LNCaP clone FGC (cell line): ENCODE data around the gene RASGRP2.

Source experiments
- DNase-seq: peaks from one replicate; pipeline ENCODE4 v3.0.0-alpha.2; 2011; ENCODE audit warnings: low read depth
- H3K4me3 ChIP-seq: 2 replicates; pipeline ENCODE4 v1.5.1; 2011; ENCODE audit warnings: mild to moderate bottlenecking, low read depth, low read length, control low read depth
- TF ChIP-seq, protein P1 (sequence below): IDR thresholded peaks from 2 replicates; pipeline ENCODE4 v1.5.1; 2012; ENCODE audit warnings: mild to moderate bottlenecking; ENCODE audit not compliant: control insufficient read depth, insufficient read depth; ENCODE audit errors: extremely low read depth

Gene RASGRP2

DNA sequence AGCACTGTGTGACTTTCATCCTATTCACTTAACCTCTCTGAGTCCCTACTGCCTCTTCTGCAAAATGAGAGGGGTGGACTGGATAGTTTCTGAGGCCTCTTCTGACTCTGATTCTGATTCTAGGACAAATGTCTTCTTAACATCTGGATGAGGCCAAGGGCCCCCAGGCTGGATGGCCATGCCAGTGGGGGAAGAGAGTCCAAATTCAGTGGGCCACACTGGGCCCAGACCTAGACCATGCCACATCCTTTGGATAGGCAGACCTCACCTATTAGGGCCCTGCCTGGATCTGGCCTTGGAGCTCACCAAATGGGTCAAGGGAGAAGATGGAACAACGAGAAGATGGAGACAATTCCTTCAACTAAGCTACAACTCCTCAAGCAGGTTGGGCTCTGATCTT lies 45.5 kb downstream of the RASGRP2 start:
- TF ChIP-seq, protein P1, sequence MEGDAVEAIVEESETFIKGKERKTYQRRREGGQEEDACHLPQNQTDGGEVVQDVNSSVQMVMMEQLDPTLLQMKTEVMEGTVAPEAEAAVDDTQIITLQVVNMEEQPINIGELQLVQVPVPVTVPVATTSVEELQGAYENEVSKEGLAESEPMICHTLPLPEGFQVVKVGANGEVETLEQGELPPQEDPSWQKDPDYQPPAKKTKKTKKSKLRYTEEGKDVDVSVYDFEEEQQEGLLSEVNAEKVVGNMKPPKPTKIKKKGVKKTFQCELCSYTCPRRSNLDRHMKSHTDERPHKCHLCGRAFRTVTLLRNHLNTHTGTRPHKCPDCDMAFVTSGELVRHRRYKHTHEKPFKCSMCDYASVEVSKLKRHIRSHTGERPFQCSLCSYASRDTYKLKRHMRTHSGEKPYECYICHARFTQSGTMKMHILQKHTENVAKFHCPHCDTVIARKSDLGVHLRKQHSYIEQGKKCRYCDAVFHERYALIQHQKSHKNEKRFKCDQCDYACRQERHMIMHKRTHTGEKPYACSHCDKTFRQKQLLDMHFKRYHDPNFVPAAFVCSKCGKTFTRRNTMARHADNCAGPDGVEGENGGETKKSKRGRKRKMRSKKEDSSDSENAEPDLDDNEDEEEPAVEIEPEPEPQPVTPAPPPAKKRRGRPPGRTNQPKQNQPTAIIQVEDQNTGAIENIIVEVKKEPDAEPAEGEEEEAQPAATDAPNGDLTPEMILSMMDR = no peak
- no peak for DNase-seq
- no peak overlapping the region for H3K4me3 ChIP-seq

DNA sequence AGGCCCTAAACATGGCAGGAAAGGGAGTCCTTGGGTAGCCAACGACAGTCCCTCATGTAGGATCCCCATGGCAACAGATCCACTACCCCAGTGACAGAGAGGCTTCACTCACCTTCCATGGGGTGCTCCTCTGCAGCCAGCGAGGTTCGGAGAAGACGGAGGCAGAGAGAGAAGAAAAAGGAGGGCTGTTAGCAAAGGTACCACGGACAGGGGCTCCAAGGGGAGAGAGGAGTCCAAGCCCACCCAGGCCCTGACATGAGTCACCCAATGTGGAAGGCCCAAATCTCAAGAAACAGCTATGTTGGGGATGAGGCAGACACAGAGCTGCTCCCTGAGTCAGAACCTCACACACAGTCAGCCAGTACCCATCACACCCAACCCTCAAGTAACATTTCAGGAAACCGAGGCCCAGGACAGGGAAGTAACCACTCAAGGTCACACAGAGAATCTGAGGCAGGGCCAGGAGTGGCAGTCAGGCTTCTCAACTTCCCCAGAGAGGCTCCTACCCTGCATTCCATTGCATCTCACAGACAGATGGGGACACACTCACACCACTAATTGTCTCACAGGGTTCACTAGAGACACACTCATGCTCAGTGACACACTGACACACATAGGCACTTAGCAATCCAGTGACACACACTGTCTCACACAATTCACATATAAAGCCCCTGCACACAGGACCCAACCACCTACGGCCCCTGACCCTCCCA lies 46.1 kb downstream of the RASGRP2 start:
- no peak for DNase-seq
- no peak overlapping the region for H3K4me3 ChIP-seq
- TF ChIP-seq, protein P1 = no peak

DNA sequence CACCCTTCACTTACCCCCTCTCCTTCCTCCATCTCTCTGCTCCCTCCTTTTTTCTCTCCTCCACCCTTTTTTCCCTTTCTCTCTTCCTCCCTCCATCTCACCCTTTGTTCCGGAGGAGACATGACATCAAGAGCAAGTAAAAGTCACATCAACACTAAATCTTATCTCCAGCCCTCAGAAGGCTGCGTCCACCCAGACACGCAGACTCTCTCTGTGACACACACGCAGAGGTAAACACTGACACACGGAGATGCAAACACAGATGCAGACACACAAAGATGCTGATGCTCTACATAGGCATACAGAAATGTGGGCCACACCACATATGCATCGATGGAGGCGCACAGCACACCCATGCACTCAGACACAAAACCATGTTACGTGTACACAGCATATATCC lies 47.9 kb downstream of the RASGRP2 start:
- no peak for DNase-seq
- TF ChIP-seq, protein P1 = no peak

DNA sequence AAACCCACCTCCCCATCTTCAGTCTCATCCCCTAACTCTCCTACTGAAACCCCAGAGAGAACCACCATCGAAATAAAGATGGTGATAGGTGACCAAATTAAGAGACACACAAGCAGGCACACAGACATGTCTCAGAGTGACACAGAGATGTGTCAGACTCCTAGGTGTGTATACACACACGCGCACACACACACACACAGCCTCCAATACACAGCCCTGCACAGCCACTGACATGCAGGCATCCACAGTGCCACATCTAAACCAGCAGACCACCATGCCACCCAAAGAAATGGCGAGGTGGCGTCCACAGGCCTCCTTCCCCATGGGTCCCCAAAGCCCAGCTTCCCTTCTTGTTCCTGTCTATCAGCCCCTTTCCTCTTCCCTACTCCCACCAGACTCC lies 48.4 kb downstream of the RASGRP2 start:
- DNase-seq = no peak
- TF ChIP-seq, protein P1 = no peak
- H3K4me3 ChIP-seq = no peak overlapping the region

More for the DNA sequence above, 47.9 kb downstream of the RASGRP2 start:
- H3K4me3 ChIP-seq = no peak overlapping the region

DNA sequence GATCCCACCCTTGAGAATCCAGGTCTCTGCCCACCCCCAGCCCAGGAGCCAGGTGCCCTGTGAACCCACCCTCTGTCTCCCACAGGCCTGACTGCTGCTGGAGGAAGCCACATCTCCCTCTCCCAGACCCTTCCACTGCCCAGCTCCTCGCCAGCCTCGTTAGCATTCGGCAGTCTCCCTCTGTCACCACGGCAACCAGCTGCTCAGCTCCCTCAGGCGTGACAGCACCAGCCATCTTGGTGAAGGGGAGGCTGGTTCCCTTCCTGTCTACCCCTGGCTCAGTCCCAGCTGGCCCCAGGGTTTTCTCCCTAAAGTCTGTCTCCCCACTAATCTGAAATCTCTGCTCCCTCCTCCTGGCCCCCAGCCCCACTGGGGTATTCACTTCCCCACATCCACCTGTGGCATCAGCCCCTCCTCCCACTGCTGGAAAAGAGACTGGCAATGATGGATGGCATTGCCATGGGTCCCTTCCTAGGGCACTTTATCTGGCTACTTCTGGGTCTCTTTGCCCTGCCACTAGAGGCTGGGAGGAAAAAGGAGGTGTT lies 49.0 kb downstream of the RASGRP2 start:
- H3K4me3 ChIP-seq = no peak overlapping the region
- DNase-seq = no peak
- TF ChIP-seq, protein P1 = no peak

DNA sequence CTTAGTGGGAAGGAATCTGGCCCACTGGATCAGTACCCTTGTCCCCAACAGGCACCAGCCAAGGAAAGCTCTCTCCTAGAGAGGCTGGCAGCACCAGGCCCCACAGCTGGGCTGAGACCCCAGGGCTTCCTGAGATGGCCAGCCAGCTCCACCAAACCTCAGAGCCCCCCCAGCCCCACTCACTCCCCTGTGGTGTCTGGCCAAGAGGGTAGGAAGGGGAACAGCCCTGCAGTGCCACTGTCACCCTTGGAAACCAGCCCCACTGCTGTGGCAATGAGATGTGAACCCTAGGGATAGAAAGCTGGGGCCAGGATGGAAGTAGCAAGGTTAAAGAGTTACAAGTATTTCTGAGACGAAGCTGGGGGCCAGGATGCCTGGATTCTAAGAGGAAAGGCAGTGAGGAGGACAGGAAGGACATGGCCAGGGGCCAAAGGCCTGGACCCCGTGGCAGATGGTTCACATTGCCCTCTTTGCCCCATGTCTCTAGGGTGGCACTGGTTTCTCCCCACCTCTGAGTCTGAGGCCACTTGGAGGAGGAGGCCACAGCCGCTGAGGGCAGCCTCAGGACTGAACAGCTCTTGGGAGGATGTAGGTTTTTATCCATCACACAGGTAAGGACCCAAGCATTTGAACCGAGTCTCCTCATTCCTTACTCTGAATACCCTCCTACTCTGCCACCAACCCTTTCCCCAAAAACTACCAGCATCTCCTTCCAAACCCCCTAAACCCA lies 49.8 kb downstream of the RASGRP2 start:
- TF ChIP-seq, protein P1 = no peak
- no peak overlapping the region for H3K4me3 ChIP-seq
- no peak for DNase-seq
